ENCODE measurements around the gene OSBPL10.

- TF ChIP-seq CTCF (IDR thresholded peaks at IDR 0.05) (no peak), EZH2 (IDR thresholded peaks at IDR 0.05; ENCODE audit: borderline replicate concordance, insufficient read depth, low read depth, low read length, poor library complexity, severe bottlenecking) (no peak)
Observed at GRCh38 chr3:31936420-31937060, 44.5 kb downstream of the OSBPL10 start.

Data from B cell (primary cell).